Measurements from ENCODE around the gene ATAD3B.
"Not testable (repeated sequence)": the region's sequence is repeated elsewhere in the genome, so short reads cannot be mapped to it uniquely, and the experiment has no call there.

The ATAD3B gene

GRCh38 chr1:1439546-1440261 lies 31.9 kb upstream of the ATAD3B start:
- no peak for DNase-seq (ENCODE audit: low read depth)
- TF ChIP-seq MYC (IDR thresholded peaks at IDR 0.05; ENCODE audit: low read depth, low read length): no peak
- no peak for TF ChIP-seq CTCF (IDR thresholded peaks at IDR 0.05; ENCODE audit: low read depth, low read length)
- no peak for TF ChIP-seq MAX (IDR thresholded peaks at IDR 0.05; ENCODE audit: low read depth, low read length)
- no peak for TF ChIP-seq POLR2A (IDR thresholded peaks at IDR 0.05; ENCODE audit: extremely low read depth, insufficient read length)
- no peak overlapping the region for H3K4me3 ChIP-seq (ENCODE audit: low read depth, low read length)

- DNase-seq (ENCODE audit: low read depth): no peak
- no peak for TF ChIP-seq POLR2A (IDR thresholded peaks at IDR 0.05; ENCODE audit: extremely low read depth, insufficient read length)
- TF ChIP-seq MAX (IDR thresholded peaks at IDR 0.05; ENCODE audit: low read depth, low read length): no peak
- no peak for TF ChIP-seq CTCF (IDR thresholded peaks at IDR 0.05; ENCODE audit: low read depth, low read length)
- no peak for TF ChIP-seq MYC (IDR thresholded peaks at IDR 0.05; ENCODE audit: low read depth, low read length)
- no peak overlapping the region for H3K4me3 ChIP-seq (ENCODE audit: low read depth, low read length)
These were observed 31.1 kb upstream of the ATAD3B start for GRCh38 chr1:1440262-1441001.

GRCh38 chr1:1441002-1441888 lies 30.3 kb upstream of the ATAD3B start:
- TF ChIP-seq MAX (IDR thresholded peaks at IDR 0.05; ENCODE audit: low read depth, low read length) (peak; percentile 89), POLR2A (IDR thresholded peaks at IDR 0.05; ENCODE audit: extremely low read depth, insufficient read length) (no peak), MYC (IDR thresholded peaks at IDR 0.05; ENCODE audit: low read depth, low read length) (peak; percentile 86), CTCF (IDR thresholded peaks at IDR 0.05; ENCODE audit: low read depth, low read length) (peak; percentile 75)
- DNase-seq (ENCODE audit: low read depth): peak; percentile 56
- H3K4me3 ChIP-seq (ENCODE audit: low read depth, low read length): no peak overlapping the region

GRCh38 chr1:1442069-1442770 lies 29.3 kb upstream of the ATAD3B start:
- no peak overlapping the region for H3K4me3 ChIP-seq (ENCODE audit: low read depth, low read length)
- TF ChIP-seq MAX (IDR thresholded peaks at IDR 0.05; ENCODE audit: low read depth, low read length): no peak
- no peak for TF ChIP-seq MYC (IDR thresholded peaks at IDR 0.05; ENCODE audit: low read depth, low read length)
- no peak for TF ChIP-seq CTCF (IDR thresholded peaks at IDR 0.05; ENCODE audit: low read depth, low read length)
- TF ChIP-seq POLR2A (IDR thresholded peaks at IDR 0.05; ENCODE audit: extremely low read depth, insufficient read length): no peak
- no peak for DNase-seq (ENCODE audit: low read depth)

- H3K4me3 ChIP-seq (ENCODE audit: low read depth, low read length); DNase-seq (ENCODE audit: low read depth): not testable (repeated sequence)
These were observed 24.9 kb upstream of the ATAD3B start for GRCh38 chr1:1446631-1447030.

All from NB4 (cell line).